ENCODE results near the gene DHX32.

The DHX32 gene

GRCh38 chr10:125846894-125847293 is 34.2 kb downstream of the DHX32 start:
- no peak for DNase-seq

GRCh38 chr10:125845617-125846016 is 35.5 kb downstream of the DHX32 start:
- DNase-seq: no peak

- peak; percentile 42 for DNase-seq
Measured at GRCh38 chr10:125844751-125845221, 36.3 kb downstream of the DHX32 start.

GRCh38 chr10:125843603-125844329 is 37.3 kb downstream of the DHX32 start:
- no peak for DNase-seq

GRCh38 chr10:125840955-125841354 is 40.1 kb downstream of the DHX32 start:
- DNase-seq: no peak

GRCh38 chr10:125840406-125840805 is 40.7 kb downstream of the DHX32 start:
- no peak for DNase-seq

- DNase-seq: no peak
Measured at GRCh38 chr10:125838802-125839575, 42.1 kb downstream of the DHX32 start.

- no peak for DNase-seq
Measured at GRCh38 chr10:125836746-125837145, 44.3 kb downstream of the DHX32 start.

- DNase-seq: no peak
Measured at GRCh38 chr10:125828311-125828710, 52.8 kb downstream of the DHX32 start.

- no peak for DNase-seq
Measured at GRCh38 chr10:125827133-125827532, 54.0 kb downstream of the DHX32 start.

GRCh38 chr10:125824736-125825135 is 56.4 kb downstream of the DHX32 start:
- no peak for DNase-seq

GRCh38 chr10:125823663-125824251 is 57.3 kb downstream of the DHX32 start:
- DNase-seq: peak; percentile 20

GRCh38 chr10:125822878-125823662 is 58.0 kb downstream of the DHX32 start, which contains the start of the genes BCCIP and UROS:
Gene BCCIP, plus strand, starts transcription at chr10:125823546. Its CDS starts 12 bp downstream, at chr10:125823558.
Gene UROS, minus strand, starts transcription at chr10:125823258. Its CDS starts 6,759 bp downstream, at chr10:125816499.
- peak; percentile 75 for DNase-seq

- no peak for DNase-seq
Measured at GRCh38 chr10:125820701-125821100, 60.4 kb downstream of the DHX32 start.

GRCh38 chr10:125817337-125817946 is 63.6 kb downstream of the DHX32 start:
- DNase-seq: no peak

GRCh38 chr10:125816548-125816947 is 64.5 kb downstream of the DHX32 start:
- DNase-seq: no peak

GRCh38 chr10:125815764-125816163 is 65.3 kb downstream of the DHX32 start:
- no peak for DNase-seq

GRCh38 chr10:125812128-125812750 is 68.9 kb downstream of the DHX32 start:
- no peak for DNase-seq

GRCh38 chr10:125811251-125811650 is 69.8 kb downstream of the DHX32 start:
- no peak for DNase-seq

- DNase-seq: no peak
Measured at GRCh38 chr10:125808047-125808446, 73.0 kb downstream of the DHX32 start.

GRCh38 chr10:125802739-125803138 is 78.4 kb downstream of the DHX32 start:
- no peak for DNase-seq

- no peak for DNase-seq
Measured at GRCh38 chr10:125802131-125802530, 79.0 kb downstream of the DHX32 start.
